Activated CD8-positive, alpha-beta memory T cell treated with anti-CD3 and anti-CD28 coated beads, Interleukin-2, amount 10 ng/mL, durations not matched to agents 7 days and 5 days (primary cell): ENCODE measurements around the gene CFAP410. TPM values are rescaled to one million over a fixed set of nuclear protein-coding genes. Genes with fewer than 3 reads are reported as not detected.
"Not testable (repeated sequence)": the region's sequence is repeated elsewhere in the genome, so short reads cannot be mapped to it uniquely, and the experiment has no call there.

Source experiments
- ATAC-seq: fragments of 150-1000 bp; cut with Tn5 transposase; one replicate; pipeline ENCODE4 v1.10.0; 2021; ENCODE audit warnings: moderate library complexity
- CTCF ChIA-PET: fragments of 350-600 bp; sonication (Branson Sonifier 250); formaldehyde crosslinking; loops from one replicate; lab custom pipeline; 2021; ENCODE audit warnings: antibody characterized with exemption; lab: Charles Lee
- DNase-seq: peaks from one replicate; pipeline ENCODE4 v3.0.0-alpha.2; 2020
- H3K27ac Mint-ChIP-seq: one replicate; pipeline ENCODE4 v1.8.0; 2021; ENCODE audit warnings: mild to moderate bottlenecking, mixed read lengths
- H3K27me3 Mint-ChIP-seq: one replicate; pipeline ENCODE4 v1.8.0; 2021; ENCODE audit warnings: mixed read lengths
- H3K36me3 Mint-ChIP-seq: one replicate; pipeline ENCODE4 v1.8.0; 2021; ENCODE audit warnings: mild to moderate bottlenecking, mixed read lengths
- H3K4me1 Mint-ChIP-seq: one replicate; pipeline ENCODE4 v1.8.0; 2021; ENCODE audit warnings: mixed read lengths
- H3K4me3 Mint-ChIP-seq: one replicate; pipeline ENCODE4 v1.8.0; 2021; ENCODE audit warnings: mild to moderate bottlenecking, moderate library complexity, mixed read lengths
- H3K9me3 Mint-ChIP-seq: one replicate; pipeline ENCODE4 v1.8.0; 2022; ENCODE audit warnings: low read depth, mixed read lengths
- total RNA-seq, 2 experiments: library from RNA; stranded (reverse); gene quantifications; one replicate each; pipeline ENCODE4 v1.2.3, GENCODE V29; 2021

The CFAP410 gene
- total RNA-seq, 2 experiments from 2014 or later, result 14.8 to 15.3 TPM

GRCh38 chr21:44306936-44307704 lies 32.1 kb downstream of the CFAP410 start:
- ATAC-seq (no peak), DNase-seq (no peak)
- no peak overlapping the region for H3K27ac Mint-ChIP-seq
- no peaks in the 10 kb centered on the region for H3K9me3 Mint-ChIP-seq
- H3K36me3 Mint-ChIP-seq, result peaks cover 15% of the 10 kb centered on the region
- no peaks in the 10 kb centered on the region for H3K27me3 Mint-ChIP-seq
- CTCF ChIA-PET, result interaction anchor here (0.6 kb wide), 1 partner anchor 38 kb away, joined by 3 read pairs; no protein-coding TSS in a partner anchor
- H3K4me3 Mint-ChIP-seq, result no peak overlapping the region
- H3K4me1 Mint-ChIP-seq, result peaks cover 17% of the 10 kb centered on the region

DNA sequence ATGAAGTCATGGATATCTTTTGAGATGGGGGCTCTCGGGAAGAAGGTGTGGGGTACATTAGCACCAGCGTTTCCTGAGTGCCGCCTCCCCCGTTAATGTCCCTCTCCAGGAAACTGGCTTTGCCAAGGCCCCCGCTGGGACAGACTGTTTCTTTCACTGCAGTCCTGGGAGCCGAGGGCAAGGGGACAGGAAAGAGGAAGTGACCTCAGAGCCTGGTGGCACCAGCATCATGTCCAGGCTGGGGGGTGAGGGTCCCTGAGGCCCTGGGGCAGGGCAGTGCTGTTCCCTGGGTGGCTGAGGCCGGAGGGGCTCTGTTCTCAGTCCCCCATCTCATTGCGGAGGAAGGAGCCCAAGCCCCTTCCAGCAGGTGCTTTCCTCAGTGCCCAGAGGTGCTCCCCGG lies 33.5 kb downstream of the CFAP410 start:
- peaks cover 9% of the 10 kb centered on the region for H3K36me3 Mint-ChIP-seq
- CTCF ChIA-PET, result interaction anchor here (1.1 kb wide), 1 partner anchor 8 kb away, joined by 3 read pairs; no protein-coding TSS in a partner anchor
- no peaks in the 10 kb centered on the region for H3K27me3 Mint-ChIP-seq

GRCh38 chr21:44304877-44305293 lies 34.3 kb downstream of the CFAP410 start:
- no peak overlapping the region for H3K4me3 Mint-ChIP-seq
- CTCF ChIA-PET, result interaction anchor here (1.1 to 2.4 kb wide), 2 partner anchors 9 to 175 kb away, joined by 3 to 10 read pairs; no protein-coding TSS in a partner anchor

More for the DNA sequence above, 33.5 kb downstream of the CFAP410 start:
- H3K4me3 Mint-ChIP-seq, result no peak overlapping the region
- ATAC-seq, result no peak
- no peaks in the 10 kb centered on the region for H3K9me3 Mint-ChIP-seq
- H3K4me1 Mint-ChIP-seq, result peaks cover 28% of the 10 kb centered on the region
- no peak for DNase-seq
- H3K27ac Mint-ChIP-seq, result no peak overlapping the region

DNA sequence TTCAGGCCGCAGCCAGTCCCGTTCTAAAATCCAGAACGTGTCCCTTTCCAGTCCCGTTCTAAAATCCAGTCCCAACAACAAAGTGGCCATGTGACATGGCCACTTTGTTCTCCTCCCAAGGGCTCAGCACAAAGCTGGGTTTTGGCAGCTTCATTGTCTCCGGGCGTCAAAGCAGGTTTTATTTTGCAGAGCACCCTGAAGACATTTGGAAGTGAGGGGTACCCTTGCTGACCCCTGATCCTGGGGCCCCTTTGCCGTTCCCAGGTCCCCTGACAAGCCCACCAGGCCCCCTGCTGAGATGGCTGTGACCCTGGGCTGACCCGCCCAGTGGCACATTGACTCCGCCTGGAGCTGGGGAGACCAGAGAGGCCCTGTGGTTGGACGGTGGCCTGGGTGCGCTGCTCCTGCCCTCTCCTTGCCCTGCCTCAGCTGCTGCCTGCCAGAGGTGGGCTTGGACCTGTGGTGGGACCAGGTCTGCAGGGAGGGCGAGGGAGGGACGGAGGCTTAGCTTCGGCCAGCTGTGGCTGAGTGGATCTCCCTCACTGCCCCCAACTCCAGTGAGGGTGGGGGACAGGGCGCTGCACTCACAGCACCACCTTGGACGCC lies 35.1 kb downstream of the CFAP410 start:
- peaks cover 9% of the 10 kb centered on the region for H3K36me3 Mint-ChIP-seq
- no peak overlapping the region for H3K27ac Mint-ChIP-seq
- CTCF ChIA-PET, result interaction anchor here (1.7 to 2.4 kb wide), 2 partner anchors 36 to 176 kb away, joined by 4 to 10 read pairs; no protein-coding TSS in a partner anchor
- no peak for DNase-seq
- no peaks in the 10 kb centered on the region for H3K27me3 Mint-ChIP-seq
- peaks cover 31% of the 10 kb centered on the region for H3K4me1 Mint-ChIP-seq
- no peak for ATAC-seq
- no peak overlapping the region for H3K4me3 Mint-ChIP-seq
- H3K9me3 Mint-ChIP-seq, result no peaks in the 10 kb centered on the region

More at GRCh38 chr21:44304877-44305293, 34.3 kb downstream of the CFAP410 start:
- peak; percentile 57 for DNase-seq
- H3K36me3 Mint-ChIP-seq, result peaks cover 9% of the 10 kb centered on the region
- no peaks in the 10 kb centered on the region for H3K9me3 Mint-ChIP-seq
- H3K4me1 Mint-ChIP-seq, result peaks cover 28% of the 10 kb centered on the region
- H3K27ac Mint-ChIP-seq, result no peak overlapping the region
- ATAC-seq, result peak; percentile 32
- H3K27me3 Mint-ChIP-seq, result no peaks in the 10 kb centered on the region

GRCh38 chr21:44303490-44303981 lies 35.7 kb downstream of the CFAP410 start:
- no peak for DNase-seq
- H3K27me3 Mint-ChIP-seq, result no peaks in the 10 kb centered on the region
- H3K4me1 Mint-ChIP-seq, result peaks cover 35% of the 10 kb centered on the region
- H3K36me3 Mint-ChIP-seq, result peaks cover 9% of the 10 kb centered on the region
- no peak for ATAC-seq
- H3K4me3 Mint-ChIP-seq, result no peak overlapping the region
- peak overlapping the region; percentile 56 for H3K27ac Mint-ChIP-seq
- no peaks in the 10 kb centered on the region for H3K9me3 Mint-ChIP-seq
- CTCF ChIA-PET, result interaction anchor here (1.7 to 2.4 kb wide), 2 partner anchors 36 to 177 kb away, joined by 4 to 10 read pairs; no protein-coding TSS in a partner anchor

DNA sequence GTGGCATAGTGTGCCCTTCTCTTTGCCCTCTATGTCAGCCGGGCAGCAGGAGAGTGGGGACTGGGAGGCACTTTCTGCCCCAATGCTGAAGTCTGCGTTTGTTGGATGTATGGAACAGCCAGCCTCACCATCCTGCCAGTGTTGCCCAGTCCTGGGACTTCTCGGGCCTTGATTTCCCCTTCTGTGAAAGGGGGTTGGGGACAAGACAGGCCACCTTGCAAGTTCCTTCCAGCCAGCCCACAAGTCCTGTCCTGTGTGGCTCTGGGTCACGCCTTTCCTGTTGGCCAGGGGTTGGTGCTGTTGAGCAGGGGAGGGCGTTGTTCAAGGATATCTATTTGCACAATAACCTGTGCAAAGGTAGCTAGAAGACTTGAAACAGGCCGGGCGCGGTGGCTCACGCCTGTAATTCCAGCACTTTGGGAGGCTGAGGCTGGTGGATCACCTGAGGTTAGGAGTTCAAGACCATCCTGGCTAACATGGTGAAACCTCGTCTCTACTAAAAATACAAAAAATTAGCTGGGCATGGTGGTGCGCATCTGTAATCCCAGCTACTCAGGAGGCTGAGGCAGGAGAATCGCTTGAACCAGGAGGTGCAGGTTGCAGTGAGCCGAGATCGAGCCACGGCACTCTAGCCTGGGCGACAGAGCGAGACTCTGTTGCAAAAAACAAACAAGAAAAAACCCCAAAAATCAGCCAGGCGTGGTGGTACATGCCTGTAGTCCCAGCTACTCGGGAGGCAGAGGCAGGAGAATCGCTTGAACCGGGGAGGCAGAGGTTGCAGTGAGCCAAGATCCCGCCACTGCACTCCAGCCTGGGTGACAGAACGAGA lies 36.4 kb downstream of the CFAP410 start:
- H3K4me3 Mint-ChIP-seq, result not testable (repeated sequence)

DNA sequence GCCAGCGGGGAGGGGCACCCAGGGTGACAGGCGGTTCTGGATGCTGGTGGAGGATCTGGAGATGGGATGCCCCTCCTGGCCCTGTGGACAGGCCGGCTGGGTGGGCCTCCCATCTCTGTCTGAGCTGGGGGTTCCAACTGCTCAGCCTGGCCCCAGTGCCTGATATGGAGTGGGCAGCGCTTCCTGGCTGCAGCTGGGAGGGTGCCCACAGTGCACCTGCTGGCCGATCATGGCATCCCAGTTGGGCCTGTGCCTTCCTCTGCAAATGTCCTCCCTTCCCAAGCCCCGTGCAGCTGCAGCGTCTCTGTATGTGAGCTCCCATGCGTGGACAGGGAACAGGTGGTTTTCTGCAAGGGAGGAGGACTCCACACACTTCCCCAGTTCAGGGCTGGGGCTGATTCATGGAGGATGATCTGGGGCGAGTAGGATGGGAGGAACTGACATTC lies 37.2 kb downstream of the CFAP410 start:
- no peak overlapping the region for H3K4me3 Mint-ChIP-seq
- no peaks in the 10 kb centered on the region for H3K9me3 Mint-ChIP-seq
- CTCF ChIA-PET, result interaction anchor here (1.6 kb wide), 1 partner anchor 178 kb away, joined by 4 read pairs; no protein-coding TSS in a partner anchor
- H3K4me1 Mint-ChIP-seq, result peaks cover 46% of the 10 kb centered on the region
- ATAC-seq (no peak), DNase-seq (no peak)
- peak overlapping the region; percentile 16 for H3K27ac Mint-ChIP-seq
- H3K36me3 Mint-ChIP-seq, result peaks cover 4% of the 10 kb centered on the region
- H3K27me3 Mint-ChIP-seq, result no peaks in the 10 kb centered on the region

More for the DNA sequence above, 36.4 kb downstream of the CFAP410 start:
- peaks cover 43% of the 10 kb centered on the region for H3K4me1 Mint-ChIP-seq
- DNase-seq, H3K27me3 Mint-ChIP-seq, H3K9me3 Mint-ChIP-seq, H3K36me3 Mint-ChIP-seq, ATAC-seq, H3K27ac Mint-ChIP-seq: not testable (repeated sequence)
- CTCF ChIA-PET, result interaction anchor here (1.7 to 2.4 kb wide), 2 partner anchors 35 to 177 kb away, joined by 4 to 10 read pairs; no protein-coding TSS in a partner anchor

- no peak for DNase-seq
- H3K4me1 Mint-ChIP-seq, result peaks cover 46% of the 10 kb centered on the region
- ATAC-seq, result no peak
- no peak overlapping the region for H3K27ac Mint-ChIP-seq
- peak overlapping the region; percentile 79 for H3K4me3 Mint-ChIP-seq
- CTCF ChIA-PET, result interaction anchor here (0.6 to 1.6 kb wide), 3 partner anchors 9 to 179 kb away, joined by 3 to 4 read pairs (median 3); no protein-coding TSS in a partner anchor
- H3K36me3 Mint-ChIP-seq, result peaks cover 2% of the 10 kb centered on the region
- H3K9me3 Mint-ChIP-seq, result no peaks in the 10 kb centered on the region
- H3K27me3 Mint-ChIP-seq, result no peaks in the 10 kb centered on the region
Observed at GRCh38 chr21:44301141-44301540, 38.0 kb downstream of the CFAP410 start.

- peak overlapping the region; percentile 74 for H3K27ac Mint-ChIP-seq
- CTCF ChIA-PET, result interaction anchor here (0.6 to 1.6 kb wide), 3 partner anchors 8 to 180 kb away, joined by 3 to 4 read pairs (median 3); no protein-coding TSS in a partner anchor
- H3K9me3 Mint-ChIP-seq, result no peaks in the 10 kb centered on the region
- H3K4me3 Mint-ChIP-seq, result peak overlapping the region; percentile 79
- H3K27me3 Mint-ChIP-seq, result no peaks in the 10 kb centered on the region
- peak; percentile 63 for ATAC-seq
- peaks cover 2% of the 10 kb centered on the region for H3K36me3 Mint-ChIP-seq
- DNase-seq, result peak; percentile 78
- peaks cover 46% of the 10 kb centered on the region for H3K4me1 Mint-ChIP-seq
Observed at GRCh38 chr21:44300262-44300959, 38.8 kb downstream of the CFAP410 start.

DNA sequence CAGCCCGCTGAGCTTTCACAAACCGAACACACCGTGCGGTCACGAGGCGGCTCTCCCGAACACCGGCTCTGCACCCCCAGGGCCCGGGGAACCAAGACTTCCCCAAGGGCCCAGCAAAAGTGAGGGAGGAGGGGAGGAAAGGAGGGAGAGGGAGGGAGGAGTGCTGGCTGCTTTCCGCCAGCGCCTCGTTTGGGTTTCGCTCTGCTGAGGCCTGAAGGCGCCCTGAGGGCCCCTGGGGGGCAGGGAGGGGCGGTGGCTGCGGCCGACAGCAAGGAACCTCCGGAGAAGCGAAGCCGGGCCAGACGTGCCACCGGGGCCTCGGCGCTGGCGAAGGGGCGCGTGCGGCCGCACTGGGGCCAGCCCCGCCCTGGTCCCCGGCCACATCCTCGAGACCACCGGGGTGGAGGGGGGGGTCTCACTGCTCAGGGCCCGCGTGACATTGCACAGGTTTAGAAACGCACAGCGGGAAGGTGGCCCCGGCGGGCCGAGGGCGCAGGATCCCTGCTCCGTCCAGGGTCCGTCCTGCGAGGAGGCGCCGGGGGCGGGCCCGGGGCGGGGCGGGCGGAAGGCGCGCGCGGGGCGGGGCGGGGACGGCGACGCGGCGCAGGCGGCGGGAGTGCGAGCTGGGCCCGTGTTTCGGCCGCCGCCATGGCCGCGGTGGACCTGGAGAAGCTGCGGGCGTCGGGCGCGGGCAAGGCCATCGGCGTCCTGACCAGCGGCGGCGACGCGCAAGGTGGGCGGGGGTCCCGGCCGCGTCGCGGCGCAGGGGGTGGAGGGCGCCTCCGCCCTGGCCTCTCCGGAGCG lies 39.5 kb downstream of the CFAP410 start, which contains the start of gene PFKL:
Gene PFKL (plus strand): TSS at position 596 of the 804 bp plus-strand sequence. CDS start 53 bp downstream, at position 649.
- H3K4me1 Mint-ChIP-seq, result peaks cover 42% of the 10 kb centered on the region
- peak; percentile 79 for ATAC-seq
- H3K27ac Mint-ChIP-seq, result peak within 1 kb of the TSS; percentile 94
- no peaks in the 10 kb centered on the region for H3K9me3 Mint-ChIP-seq
- H3K27me3 Mint-ChIP-seq, result no peaks in the 10 kb centered on the region
- CTCF ChIA-PET, result interaction anchor here (1.0 to 1.4 kb wide), 2 partner anchors 54 to 157 kb away, joined by 3 read pairs; partner anchors contain the start of gene TRPM2
- peak within 1 kb of the TSS; percentile 80 for H3K4me3 Mint-ChIP-seq
- peaks cover 2% of the 10 kb centered on the region for H3K36me3 Mint-ChIP-seq
- peak; percentile 82 for DNase-seq

DNA sequence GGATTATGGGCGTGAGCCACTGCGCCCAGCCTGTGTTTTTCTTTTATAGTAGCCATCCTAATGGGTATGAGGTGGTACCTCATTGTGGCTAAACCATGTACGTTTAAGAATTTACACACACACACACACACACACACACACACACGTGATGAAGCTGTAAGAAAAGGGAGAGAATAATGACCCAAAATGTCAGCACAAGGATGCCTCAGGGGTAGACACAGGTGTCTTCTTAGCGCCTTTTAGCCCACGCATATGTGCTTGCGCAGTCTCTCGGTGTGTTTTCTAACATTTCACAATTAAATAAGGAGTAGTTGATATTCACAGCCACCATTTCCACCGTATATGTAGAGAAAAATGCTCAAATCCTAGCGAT lies 40.1 kb downstream of the CFAP410 start:
- Mint-ChIP-seq H3K27me3 (no peaks in the 10 kb centered on the region), H3K4me1 (peaks cover 41% of the 10 kb centered on the region), H3K4me3 (peak overlapping the region; percentile 80), H3K27ac (peak overlapping the region; percentile 94), H3K36me3 (peaks cover 2% of the 10 kb centered on the region), H3K9me3 (no peaks in the 10 kb centered on the region)
- CTCF ChIA-PET, result interaction anchor here (1.0 to 1.7 kb wide), 3 partner anchors 54 to 284 kb away, joined by 3 to 4 read pairs (median 3); partner anchors contain the start of gene TRPM2
- no peak for DNase-seq
- no peak for ATAC-seq
